HG03060 (cell line): ENCODE measurements around the gene NOVA2.

Experiments
- ATAC-seq: cut with Tn5 transposase; IDR thresholded peaks from one replicate; pipeline ENCODE4 v1.9.1; 2021; ENCODE audit warnings: low read depth, moderate number of reproducible peaks; ENCODE audit not compliant: unreplicated experiment

Gene NOVA2

GRCh38 chr19:45931055-45931454 is 42.6 kb downstream of the NOVA2 start:
- no peak for ATAC-seq

DNA sequence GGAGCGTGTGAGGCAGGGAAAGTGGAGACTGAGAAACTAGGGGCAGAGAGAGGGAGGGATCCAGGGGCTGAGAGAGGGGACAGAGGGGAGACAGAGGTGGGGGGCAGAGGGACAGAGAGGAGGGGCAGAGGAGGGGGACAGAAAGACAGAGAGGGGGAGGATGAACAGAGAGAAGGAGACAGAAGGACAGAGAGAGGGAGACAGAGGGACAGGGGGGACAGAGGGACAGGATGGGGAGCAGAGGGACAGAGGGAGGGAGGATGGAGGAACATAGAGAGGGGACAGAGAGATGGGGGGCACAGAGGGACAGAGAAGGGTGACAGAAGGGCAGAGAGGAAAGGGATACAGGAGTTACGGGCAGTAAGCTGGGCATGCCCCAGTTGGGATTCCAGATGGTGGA is 44.4 kb downstream of the NOVA2 start:
- no peak for ATAC-seq

- ATAC-seq, result no peak
Measured at GRCh38 chr19:45927565-45928261, 46.0 kb downstream of the NOVA2 start.

DNA sequence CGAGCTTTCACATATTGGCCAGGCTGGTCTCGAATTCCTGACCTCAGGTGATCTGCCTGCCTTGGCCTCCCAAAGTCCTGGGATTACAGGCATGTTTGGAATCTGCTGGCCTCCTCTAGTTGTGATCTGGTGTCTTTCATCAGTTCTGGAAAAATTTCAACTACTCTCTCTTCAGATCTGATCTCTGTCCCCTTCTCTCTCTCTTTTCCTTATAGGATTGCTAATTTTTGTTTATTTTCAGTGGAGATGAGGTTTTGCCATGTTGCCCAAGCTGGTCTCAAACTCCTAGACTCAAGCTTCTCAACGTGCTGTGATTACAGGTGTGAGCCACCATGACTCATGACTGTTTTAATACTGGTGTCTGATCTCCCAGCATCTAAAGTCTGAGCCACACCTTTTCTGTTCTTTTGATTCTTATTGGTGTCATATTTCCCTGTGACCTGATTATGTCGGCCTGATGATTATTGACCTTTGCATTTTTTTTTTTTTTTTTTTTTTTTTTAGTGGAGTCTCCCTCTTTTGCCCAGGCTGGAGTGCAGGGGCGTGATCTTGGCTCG is 48.7 kb downstream of the NOVA2 start:
- no peak for ATAC-seq

GRCh38 chr19:45922281-45922680 is 51.4 kb downstream of the NOVA2 start:
- no peak for ATAC-seq

DNA sequence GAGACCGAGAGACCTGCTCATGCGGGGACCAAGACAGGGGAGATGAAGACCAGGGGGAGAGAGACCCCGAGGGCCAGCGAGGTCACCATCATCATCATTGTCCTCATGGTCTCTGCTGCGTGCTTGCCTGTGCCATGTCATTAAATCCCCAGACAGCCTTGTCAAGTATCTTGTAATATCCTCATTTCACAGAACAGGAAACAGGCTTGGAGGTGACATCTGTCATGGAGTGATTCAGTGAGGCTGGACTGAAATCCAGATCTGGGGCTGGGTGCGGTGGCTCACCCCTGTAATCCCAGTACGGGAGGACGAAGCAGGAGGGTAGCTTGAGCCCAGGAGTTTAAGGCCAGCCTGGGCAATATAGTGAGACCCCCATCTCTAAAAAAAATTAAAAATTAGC is 53.2 kb downstream of the NOVA2 start:
- ATAC-seq, result no peak

- ATAC-seq, result no peak
Measured at GRCh38 chr19:45919678-45920077, 54.0 kb downstream of the NOVA2 start.

- no peak for ATAC-seq
Measured at GRCh38 chr19:45918721-45919120, 54.9 kb downstream of the NOVA2 start.

- ATAC-seq, result no peak
Measured at GRCh38 chr19:45917421-45918091, 56.1 kb downstream of the NOVA2 start.

DNA sequence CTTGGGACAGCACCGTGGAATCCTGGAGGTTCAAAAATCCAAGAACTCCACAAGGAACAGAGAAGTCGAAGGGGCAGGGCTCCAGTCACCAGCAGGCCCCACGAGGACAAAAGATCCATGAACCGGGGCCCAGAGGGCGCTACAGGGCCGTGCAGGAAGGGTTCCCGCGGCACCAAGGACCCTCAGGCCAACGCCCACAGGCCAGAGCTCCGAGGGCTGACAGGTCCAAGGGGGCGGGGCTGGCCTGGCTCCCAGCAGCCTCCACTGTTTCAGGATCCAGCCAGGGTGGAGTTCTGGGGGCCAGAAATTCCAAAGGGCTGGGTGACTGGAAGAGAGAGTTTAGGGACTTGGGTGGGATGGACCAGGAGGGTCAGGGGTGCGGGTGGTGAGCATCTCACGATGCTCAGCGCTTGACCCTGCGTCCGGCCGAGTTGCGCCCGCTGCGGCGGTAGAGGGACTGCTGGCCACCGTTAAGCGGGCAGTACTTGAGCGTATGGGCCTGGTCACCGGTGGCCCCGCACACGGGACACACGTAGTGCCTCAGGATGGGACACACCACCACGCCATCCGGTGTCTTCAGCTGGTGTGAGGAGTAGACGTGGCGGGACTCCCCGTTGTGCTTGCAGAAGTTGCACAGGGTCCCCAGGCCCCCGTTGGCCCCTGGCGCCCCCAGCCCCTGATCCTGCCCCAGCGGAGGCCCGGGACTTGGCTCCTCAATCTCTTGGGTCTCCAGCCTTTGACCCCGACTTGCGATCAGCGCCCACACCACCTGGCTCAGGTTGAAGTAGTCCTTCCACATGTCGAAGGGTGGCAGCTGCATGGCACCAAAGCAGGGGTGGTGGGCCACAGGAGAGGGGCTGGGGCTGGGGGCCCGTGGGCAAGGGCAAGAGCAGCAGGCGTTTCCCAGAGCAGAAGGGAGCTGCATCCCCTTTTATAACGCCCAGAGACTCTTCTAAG is 59.5 kb downstream of the NOVA2 start, which contains the start of gene NANOS2:
Gene NANOS2 (minus strand): TSS at position 905 of the 957 bp plus-strand sequence. CDS start 85 bp downstream, at position 820.
- no peak for ATAC-seq

DNA sequence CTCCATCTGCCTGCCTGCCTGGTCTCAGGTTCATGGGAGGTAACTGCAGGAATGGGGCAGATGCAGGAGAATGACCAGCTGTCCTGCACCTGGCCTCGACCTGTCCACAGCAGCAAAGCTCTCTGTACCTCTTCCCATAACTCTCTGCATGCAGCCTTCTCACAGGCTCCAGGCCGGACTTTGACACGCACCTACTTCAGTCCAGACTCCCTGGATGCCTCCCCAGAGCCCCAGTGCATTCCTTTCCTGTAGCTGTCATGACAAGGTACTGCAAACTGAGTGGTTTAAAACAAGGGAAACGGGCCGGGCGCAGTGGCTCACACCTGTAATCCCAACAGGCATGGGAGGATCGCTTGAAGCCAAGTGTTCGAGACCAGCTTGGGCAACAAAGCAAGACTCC is 62.4 kb downstream of the NOVA2 start:
- ATAC-seq, result no peak

DNA sequence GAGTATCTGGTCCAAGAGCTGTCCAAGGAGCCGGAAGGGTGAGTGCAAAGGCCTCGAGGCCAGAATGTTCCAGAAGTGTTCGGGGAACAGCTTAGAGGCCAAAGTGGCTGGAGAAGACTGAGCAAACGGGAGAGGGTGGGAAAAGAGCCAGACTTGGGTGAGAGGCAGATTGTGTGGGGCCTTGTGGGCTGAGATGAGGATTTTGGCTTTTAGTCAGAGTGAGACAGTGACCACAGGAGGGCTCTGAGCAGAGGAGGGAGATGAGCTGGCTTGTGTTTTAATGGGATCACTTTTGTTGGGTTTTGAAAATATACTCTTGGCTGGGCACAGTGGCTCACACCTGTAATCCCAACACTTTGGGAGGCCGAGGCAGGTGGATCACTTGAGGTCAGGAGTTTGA is 64.7 kb downstream of the NOVA2 start:
- no peak for ATAC-seq

DNA sequence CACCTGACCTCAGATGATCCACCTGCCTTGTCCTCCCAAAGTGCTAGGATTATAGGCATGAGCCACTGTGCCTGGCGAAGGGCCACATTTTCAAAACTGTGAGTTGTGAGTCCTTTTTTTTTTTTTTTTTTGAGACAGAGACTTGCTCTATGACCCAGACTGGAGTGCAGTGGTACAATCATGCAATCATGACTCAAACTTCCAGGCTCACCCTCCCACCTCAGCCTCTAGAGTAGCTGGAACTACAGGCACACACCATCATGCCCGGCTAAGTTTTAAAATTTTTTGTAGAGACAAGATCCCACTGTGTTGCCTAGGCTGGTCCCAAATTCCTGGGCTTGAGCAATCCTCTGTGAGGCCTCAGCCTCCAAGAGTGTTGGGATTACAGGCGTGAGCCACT is 67.4 kb downstream of the NOVA2 start:
- no peak for ATAC-seq

GRCh38 chr19:45905011-45905410 is 68.7 kb downstream of the NOVA2 start:
- no peak for ATAC-seq

- ATAC-seq, result peak; percentile 90
Measured at GRCh38 chr19:45902651-45903625, 70.7 kb downstream of the NOVA2 start.

DNA sequence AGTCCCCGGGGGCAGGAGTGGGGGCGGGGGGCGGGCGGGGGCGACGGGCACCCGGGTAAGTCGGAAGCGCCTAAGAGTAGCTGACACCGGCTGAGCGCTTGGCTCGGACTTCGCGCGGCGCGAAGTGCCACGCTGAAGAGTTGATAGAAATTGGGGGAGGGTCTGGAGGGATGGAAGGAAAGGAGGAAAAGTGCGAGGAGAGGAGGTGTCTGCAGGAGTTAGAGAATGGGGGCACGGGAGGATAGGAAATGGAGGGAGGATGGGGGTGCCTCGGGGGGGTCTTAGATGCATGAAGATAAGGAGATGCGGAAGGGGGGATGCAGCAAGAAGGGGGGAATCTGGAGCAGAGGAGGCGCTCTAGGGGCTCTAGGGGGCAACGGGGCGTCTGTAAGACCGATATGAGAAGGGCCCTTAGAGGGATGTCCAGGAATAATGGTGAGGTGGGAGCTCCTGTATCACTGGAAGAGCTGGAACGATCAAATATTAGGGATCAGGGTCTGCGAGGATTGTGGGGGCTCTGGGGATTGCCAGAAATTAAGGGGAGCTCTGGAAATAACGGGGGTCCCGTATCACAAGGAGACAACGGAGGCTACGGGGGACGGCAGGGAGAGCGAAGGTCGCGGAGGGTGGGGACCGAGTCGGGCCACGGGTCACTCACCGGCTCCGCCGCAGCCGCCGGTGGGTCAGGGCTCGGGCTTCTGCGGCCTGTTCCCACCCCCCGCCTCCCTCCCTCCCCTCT is 71.6 kb downstream of the NOVA2 start, which contains the start of gene MYPOP:
Gene MYPOP (minus strand): TSS at position 702 of the 739 bp plus-strand sequence. CDS start 840 bp downstream, outside the sequence.
- no peak for ATAC-seq

GRCh38 chr19:45901432-45901911 is 72.2 kb downstream of the NOVA2 start:
- ATAC-seq, result no peak

GRCh38 chr19:45900738-45901431 is 72.8 kb downstream of the NOVA2 start:
- ATAC-seq, result no peak
